NCI-H187 treated with DMSO at 0.1 percent for 48 hours (cell line): ENCODE results near the gene MYL12A.

Experiments
- DNase-seq: peaks from one replicate; lab custom pipeline; 2025; lab: John Stamatoyannopoulos, UW

The MYL12A gene

GRCh38 chr18:3225588-3225987, 22.0 kb upstream of the MYL12A start:
- no peak for DNase-seq

DNA sequence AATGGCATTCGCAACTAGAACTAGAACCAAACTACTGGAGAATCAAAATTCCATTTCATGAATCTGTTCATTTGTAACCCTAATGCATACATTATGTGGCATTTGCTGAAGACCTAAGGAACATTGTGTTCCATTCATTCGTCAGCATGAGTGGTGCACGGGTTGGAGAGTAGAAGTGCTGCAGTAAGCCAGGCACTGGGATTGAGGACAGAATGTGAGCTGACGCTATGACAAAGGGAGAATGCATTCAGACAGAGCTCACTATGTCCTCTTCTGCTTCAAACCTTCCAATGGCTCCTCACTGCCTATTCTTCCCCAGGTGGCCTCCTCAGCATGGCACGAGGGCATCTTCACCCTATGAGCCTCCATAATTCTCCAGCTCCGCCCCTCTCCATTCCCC, 21.6 kb upstream of the MYL12A start:
- no peak for DNase-seq

- DNase-seq, result no peak
These were observed 16.9 kb upstream of the MYL12A start for GRCh38 chr18:3230401-3231334.

- DNase-seq, result no peak
These were observed 14.6 kb upstream of the MYL12A start for GRCh38 chr18:3233004-3233403.

- no peak for DNase-seq
These were observed 14.0 kb upstream of the MYL12A start for GRCh38 chr18:3233433-3234168.

GRCh38 chr18:3234457-3234856, 13.1 kb upstream of the MYL12A start:
- DNase-seq, result no peak

DNA sequence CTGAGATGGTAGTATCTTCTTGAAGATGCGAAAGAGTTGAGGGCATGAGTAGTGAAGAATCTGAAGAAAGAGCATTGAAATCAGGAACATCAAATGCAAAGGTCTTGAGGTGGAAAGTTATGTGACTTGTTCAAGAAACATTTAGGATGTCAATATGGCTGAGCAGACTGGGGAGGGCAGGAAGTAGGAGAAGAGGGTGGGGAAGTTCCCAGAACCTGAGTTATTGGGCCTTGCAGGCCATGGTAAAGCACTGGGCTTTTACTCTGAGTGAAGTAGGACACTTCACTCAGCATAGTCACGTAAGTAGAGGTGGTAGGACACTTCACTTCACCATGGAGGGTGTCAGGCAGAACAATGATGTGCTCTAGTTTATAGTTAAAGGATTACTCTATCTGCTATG, 11.8 kb upstream of the MYL12A start:
- DNase-seq, result no peak

DNA sequence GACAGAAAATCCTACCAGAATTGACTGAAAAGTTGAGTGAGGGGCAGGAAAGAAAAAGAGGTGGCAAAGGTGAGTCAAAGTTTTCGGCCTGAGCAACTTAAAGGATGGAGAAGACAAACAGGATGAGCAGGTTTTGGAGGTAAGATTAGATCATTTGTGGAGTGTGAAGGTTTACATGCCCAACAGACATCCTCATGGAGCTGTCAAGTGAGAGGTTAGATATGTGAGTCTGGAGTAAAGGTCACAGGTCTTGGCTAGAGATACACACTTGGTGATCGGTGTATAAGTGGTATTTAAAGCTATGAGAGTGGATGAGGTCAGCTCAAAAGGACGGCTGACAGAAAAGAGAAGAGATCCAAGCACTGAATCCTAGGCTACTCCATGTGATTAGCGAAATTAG, 11.1 kb upstream of the MYL12A start:
- DNase-seq, result no peak

DNA sequence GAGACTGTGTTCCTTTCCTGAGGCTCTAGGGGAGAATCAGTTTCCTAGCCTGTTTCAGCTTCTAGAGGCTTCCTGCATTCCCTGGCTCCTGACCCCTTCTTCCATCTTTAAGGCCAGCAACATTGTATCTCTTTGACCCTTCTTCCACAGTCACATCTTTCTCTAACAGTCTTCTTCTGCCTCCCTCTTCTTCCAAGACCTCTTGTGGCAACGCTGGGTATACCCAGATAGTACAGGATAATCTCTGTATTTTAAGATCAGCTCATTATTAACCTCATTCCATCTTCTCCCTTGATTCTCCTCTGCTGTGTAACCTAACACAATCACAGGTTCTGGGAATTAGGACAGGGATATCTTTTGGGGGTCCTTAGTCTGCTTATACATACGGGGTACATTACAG, 8.9 kb upstream of the MYL12A start:
- no peak for DNase-seq

DNA sequence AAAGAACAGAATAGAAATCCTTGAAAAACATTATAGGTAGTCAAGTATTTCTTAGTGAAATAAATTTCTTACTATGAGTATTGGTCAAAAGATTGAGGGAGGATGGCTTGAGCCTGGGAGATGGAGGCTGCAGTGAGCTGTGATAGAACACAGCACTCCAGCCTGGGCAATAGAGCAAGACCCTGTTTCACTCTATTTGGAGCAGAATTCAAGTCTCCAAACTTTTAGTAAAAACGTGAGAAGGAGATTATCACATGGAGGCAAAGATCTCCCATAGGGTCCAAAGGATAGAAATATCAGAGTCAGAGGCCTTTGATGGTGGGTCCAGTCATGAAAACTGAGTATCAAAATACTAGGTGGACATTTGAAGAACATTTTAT, 2.4 kb upstream of the MYL12A start:
- DNase-seq, result no peak

- DNase-seq, result no peak
These were observed 1.6 kb upstream of the MYL12A start for GRCh38 chr18:3245853-3246634.

GRCh38 chr18:3246635-3247239, 864 bp upstream of the MYL12A start:
- no peak for DNase-seq

DNA sequence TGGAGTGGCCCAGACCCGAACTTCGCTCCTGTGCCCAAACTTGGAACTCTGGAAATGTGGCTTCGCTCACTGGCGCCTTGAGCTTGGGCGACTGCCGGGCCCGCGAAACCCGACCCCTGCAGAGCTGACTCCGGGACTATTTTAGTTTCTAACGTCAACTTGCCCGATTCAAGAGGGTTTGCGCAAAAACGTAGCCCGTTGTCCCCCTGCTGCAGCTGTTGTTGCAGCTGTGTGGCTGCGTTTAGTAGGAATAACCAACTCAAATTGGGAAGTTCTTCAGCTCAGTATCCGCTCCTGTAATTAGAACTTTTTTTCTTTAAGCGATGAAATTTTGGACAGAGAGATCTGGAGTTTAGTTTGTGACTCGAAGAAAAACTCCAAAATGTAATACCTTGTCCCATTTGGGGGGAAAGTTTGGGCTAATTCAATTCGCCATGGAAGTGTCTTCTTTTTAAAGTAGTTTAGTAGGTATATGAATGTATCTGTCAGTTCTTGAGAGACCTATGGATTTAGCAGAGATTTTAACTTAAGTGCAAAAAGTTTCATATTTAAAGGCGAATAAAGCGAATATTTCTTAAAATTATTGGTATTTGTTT, 559 bp downstream of the MYL12A start:
- no peak for DNase-seq

GRCh38 chr18:3248658-3249359, 1.2 kb downstream of the MYL12A start:
- no peak for DNase-seq

- DNase-seq, result no peak
These were observed 2.9 kb downstream of the MYL12A start for GRCh38 chr18:3250237-3251107.

- no peak for DNase-seq
These were observed 3.8 kb downstream of the MYL12A start for GRCh38 chr18:3251249-3251962.

DNA sequence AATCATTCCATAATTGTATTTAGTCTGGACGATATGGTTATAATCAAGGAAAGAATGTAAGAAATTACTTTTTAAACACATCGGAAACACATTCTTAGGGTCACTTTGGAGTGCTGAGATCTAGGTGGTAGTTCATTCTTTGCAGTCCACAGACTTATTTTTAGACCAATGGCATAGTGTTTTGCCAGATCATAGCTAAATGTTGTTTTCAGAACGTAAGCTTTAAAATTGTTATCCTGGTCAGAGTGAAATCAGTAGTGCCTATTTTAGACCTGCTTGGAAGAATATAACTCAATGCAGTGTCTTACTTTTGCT, 4.3 kb downstream of the MYL12A start:
- DNase-seq, result no peak

- no peak for DNase-seq
These were observed 5.2 kb downstream of the MYL12A start for GRCh38 chr18:3252843-3253242.

DNA sequence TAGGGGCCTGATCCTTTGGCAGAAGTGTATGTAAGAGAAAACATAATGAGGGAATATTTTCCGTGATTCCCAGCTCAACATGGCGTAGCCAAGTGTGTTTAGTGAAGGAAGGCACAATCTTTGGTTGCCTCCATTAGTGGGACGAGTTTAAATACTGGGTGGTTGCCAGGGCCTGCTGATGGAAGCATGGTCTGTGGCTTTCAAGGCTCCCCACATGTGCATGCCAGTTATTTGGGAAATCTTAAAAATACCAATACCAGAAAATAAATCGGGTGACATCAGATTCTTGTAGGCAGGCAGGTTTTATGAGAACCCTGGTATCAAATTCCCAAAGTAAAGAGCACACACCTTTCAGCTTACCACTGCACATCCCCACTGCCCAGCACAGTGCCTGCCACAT, 7.1 kb downstream of the MYL12A start:
- no peak for DNase-seq
